RPMI8226 (cell line): Measurements from ENCODE around the gene TIPARP.

ENCODE experiments used
- DNase-seq: peaks from one replicate; pipeline ENCODE4 v3.0.0-alpha.2; 2015

TIPARP gene, protein sequence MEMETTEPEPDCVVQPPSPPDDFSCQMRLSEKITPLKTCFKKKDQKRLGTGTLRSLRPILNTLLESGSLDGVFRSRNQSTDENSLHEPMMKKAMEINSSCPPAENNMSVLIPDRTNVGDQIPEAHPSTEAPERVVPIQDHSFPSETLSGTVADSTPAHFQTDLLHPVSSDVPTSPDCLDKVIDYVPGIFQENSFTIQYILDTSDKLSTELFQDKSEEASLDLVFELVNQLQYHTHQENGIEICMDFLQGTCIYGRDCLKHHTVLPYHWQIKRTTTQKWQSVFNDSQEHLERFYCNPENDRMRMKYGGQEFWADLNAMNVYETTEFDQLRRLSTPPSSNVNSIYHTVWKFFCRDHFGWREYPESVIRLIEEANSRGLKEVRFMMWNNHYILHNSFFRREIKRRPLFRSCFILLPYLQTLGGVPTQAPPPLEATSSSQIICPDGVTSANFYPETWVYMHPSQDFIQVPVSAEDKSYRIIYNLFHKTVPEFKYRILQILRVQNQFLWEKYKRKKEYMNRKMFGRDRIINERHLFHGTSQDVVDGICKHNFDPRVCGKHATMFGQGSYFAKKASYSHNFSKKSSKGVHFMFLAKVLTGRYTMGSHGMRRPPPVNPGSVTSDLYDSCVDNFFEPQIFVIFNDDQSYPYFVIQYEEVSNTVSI

DNA sequence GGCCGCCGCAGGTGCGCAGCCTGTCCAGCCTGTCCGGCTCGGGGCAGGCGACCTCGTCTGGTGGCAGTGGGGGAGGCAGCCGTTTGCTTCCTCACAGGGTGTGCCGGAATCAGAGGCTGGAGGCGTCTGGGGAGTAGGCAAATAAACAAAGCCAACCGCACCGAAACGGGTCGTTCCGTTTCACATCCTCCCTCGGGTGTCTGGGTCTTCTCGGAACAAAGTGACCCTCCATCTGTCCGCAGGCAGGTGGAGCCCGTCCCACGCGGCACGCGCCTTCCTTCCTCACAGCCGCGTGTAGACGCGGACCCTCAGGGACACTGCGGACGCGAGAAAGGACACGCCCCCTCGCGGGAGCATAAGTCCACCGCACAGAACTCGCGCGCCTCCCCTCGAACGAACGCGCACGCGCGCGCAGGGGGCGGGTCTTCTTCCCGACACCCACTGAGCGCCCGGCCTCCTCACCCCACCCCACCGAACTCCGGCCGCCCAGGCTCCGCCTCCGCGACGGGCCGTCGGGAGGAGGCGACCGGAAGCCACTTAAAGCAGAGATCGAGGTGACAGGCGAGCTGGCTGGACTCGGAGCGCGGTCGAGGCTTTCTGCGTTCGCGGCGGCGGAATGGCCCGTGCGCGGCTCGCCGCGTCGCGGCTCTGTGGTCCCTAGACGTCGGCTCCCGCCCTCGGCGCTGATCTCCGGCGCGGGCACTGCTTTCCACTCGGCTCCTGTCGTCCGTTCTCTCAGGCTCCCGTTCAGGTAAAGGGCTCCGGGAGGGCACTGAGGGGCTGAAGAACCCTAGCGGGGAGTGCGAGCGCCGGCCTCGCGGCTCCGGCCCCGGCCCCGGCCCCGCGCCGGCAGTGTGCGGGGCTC, at the start of gene TIPARP:
Gene TIPARP, plus strand, starts transcription at position 545 of the 865 bp plus-strand sequence. CDS start 3,108 bp downstream, outside the sequence.
- DNase-seq: peak; percentile 100

DNA sequence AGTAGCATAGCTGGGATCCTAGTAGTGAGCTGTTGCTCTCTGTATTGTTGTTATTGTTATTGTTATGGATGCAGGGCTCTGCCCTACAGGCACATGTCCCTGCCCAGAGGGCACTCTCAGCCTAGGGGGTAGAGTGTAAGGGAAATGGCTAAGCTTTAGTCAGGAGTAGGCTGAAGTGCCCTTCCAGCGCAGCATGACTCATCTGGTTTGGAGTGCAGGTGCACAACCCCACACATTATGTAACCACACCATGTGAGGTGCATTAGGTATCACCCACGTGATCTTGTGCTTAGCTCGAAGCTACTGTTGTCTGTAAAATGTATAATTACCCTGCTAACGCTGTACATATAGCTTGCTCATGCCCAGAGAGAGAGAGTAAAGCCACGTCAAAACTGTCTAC, 48.3 kb upstream of the TIPARP start:
- DNase-seq: peak; percentile 84

- no peak for DNase-seq
Observed at GRCh38 chr3:156627946-156628569, 46.3 kb upstream of the TIPARP start.

DNA sequence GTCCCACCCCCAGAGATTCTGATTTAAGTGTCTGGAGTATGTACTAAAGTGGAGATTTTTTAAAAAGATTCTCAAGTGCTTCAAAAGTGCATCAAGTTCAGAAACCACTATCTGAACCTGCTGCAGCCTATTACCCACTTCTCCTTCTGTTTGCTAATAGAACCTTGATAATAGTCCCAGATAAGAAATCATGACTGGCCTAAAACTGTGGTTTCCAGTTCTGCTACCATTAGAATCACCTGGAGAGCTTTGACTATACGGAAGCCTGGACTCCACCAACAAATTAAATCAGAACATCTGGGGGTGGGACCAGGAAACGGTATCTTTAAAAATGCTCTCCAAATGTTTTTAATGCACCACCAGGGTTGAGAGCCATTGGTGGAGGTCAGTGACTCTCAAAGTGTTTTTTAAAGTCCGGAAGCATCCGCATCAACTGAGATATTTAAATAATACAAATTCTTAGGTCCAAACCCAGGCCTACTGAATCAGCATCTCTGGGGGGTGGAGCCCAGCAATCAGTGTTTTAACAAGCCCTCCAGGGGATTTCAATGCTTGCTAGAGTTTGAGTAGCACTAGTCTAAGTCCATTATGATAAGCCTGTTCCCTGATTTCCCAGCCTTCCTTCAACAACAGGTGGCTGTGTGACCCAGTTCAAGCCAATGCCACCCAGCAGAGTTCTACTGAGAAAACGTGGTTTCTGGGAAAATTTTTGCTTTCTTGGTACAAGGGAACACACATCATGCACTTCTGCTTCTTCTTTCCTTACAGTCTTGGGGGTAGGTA, 45.4 kb upstream of the TIPARP start:
- no peak for DNase-seq

GRCh38 chr3:156630081-156630772, 44.2 kb upstream of the TIPARP start:
- DNase-seq: no peak

- no peak for DNase-seq
Observed at GRCh38 chr3:156630773-156631093, 43.7 kb upstream of the TIPARP start.

- no peak for DNase-seq
Observed at GRCh38 chr3:156631323-156631722, 43.1 kb upstream of the TIPARP start.

DNA sequence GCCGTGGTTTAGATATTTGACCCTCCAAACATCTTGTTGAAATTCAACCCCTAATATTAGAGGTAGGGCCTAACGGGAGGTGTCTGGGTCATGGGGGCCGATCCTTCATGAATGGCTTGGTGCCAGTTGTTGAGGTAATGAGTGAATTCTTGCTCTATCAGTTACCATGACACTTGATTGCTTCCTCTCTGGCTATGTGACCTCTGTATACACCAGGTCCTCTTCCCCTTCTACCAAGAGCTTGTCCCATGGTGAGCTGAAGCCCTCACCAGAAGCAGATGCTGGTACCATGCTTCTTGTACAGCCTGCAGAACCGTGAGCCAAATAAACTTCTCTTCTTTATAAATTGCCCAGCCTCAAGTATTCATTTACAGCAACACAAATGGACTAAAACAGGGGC, 41.8 kb upstream of the TIPARP start:
- no peak for DNase-seq

DNA sequence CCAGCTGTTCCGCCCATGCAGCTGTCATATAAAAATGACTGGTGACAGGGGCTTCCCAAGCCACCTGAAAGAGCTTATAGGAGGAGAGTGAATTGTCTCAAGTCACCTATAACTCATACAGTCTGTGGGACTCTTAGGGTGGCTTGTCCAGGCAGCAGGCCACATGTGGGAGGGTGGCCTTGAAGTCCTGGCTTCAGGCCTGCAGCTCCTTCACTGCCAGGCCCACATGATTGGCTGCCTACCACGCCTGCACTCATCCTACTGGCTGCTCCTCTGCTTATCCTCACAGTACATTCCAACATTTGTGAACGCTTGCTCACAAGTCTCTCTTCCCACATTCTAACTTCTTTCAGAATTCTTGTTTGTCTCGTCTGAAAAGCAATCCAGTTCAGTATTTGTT, 41.1 kb upstream of the TIPARP start:
- no peak for DNase-seq

- no peak for DNase-seq
Observed at GRCh38 chr3:156635034-156635433, 39.4 kb upstream of the TIPARP start.

GRCh38 chr3:156635973-156636372, 38.4 kb upstream of the TIPARP start:
- peak; percentile 26 for DNase-seq

- DNase-seq: no peak
Observed at GRCh38 chr3:156637480-156638022, 36.8 kb upstream of the TIPARP start.

- DNase-seq: no peak
Observed at GRCh38 chr3:156638271-156638670, 36.1 kb upstream of the TIPARP start.

DNA sequence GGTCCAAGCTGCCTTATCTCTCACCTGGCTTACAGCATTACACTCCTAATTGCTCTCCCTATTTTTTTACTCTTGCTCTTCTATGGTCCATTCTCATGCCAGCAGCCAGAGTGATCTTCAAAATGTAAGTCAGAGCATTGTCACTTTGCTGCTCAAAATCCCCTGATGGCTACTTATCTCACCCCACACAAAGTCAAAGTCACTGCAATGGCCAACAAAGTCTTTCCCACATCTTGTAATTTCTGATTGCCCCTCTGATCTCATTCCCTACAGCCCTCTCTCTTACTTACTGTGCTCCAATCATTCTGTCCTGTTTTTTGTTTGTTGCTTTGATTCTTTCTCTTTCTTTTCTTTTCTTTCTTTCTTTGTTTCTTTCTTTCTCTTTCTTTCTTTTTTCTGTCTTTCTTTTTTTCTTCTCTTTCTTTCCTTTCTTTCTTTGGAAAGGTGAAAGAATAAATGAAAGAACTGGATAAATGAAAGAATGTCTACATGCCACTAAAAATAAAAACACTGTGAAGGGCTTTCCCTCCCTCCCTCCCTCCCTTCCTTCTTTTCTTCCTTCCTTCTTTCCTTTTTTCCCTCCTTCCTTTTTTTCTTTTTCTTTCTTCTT, 34.9 kb upstream of the TIPARP start:
- no peak for DNase-seq

GRCh38 chr3:156641618-156641975, 32.8 kb upstream of the TIPARP start:
- DNase-seq: no peak

DNA sequence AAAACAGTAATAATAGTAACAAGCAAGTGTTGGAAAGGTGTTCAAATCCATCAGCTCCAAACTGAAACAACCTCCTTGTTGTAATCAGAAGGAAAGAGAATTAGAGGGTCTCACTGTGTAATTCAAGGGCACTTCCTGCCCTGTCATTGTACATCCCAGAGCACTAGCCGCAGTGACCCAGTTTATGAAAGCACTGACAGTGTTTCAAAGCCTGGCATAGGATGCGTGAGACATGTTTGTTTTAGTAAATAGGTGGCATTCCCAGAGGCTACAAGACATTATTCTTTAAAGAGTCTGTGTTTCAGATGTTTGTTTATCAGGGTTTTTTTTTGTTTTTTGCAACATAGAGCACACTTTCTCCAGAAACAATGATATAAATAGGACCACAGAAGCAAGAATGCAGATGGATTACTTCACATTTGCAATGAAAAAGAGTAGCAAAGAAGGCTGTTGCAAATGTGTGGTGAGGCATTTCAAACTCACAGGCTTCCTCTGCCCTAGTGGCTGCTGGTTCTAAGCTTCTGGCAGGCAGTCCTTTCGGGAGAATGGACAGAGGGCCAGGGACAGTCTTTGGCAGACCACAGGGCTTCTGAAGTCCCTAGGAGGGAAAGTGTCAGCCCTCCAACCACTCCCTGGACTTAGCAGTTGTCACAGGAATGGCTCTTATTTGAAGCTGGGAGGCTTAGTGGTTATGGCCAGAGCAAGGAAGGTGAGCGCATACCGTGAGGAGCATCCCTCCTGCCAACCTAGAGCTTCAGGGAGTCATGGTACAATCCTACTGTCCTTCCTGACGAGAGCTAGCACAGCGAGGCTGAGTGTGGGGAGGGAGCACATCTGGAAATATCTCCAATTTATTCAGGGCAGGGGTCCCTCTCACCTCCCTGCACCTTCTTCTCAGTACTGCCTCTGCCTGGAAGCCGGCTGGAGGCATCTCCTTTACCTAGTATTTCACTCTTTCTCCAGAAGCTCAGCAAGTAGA, 31.4 kb upstream of the TIPARP start:
- DNase-seq: no peak

GRCh38 chr3:156643729-156644389, 30.5 kb upstream of the TIPARP start:
- DNase-seq: no peak

DNA sequence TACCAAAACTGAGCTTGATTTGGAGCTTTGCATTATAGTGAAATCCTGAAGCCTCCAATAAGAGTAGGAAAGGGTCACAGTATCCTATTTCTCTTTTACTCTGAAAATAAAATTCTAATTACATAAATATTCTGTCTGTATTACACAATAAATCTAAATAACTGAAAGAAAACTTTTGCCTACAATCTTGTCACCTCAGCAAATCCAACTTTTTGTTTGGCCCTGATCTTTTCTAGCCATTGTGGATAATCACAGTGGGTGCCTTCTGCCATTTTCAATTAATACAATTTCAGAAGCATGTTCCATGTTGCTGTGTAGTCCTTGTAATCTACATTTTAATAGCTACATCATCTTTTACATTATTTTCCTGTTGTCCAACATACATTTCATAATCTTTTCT, 29.4 kb upstream of the TIPARP start:
- DNase-seq: no peak

- DNase-seq: no peak
Observed at GRCh38 chr3:156646958-156647357, 27.4 kb upstream of the TIPARP start.
